HEK293T (cell line): ENCODE data around the gene LRP1B.
A peak's percentile ranks its signal among the peaks of the same experiment; 100 is the strongest.

Source experiments
- CTCF ChIA-PET: fragments of 350-600 bp; formaldehyde crosslinking; extraction: SDS; loops from one replicate; lab custom pipeline; 2021; ENCODE audit warnings: antibody characterized with exemption, inconsistent platforms; lab: Yijun Ruan, JAX
- POLR2A ChIA-PET: fragments of 350-600 bp; formaldehyde crosslinking; extraction: SDS; loops from one replicate; lab custom pipeline; 2020; ENCODE audit warnings: antibody characterized with exemption, inconsistent platforms; lab: Yijun Ruan, JAX
- DNase-seq: peaks from one replicate; pipeline ENCODE4 v3.0.0; 2012; ENCODE audit warnings: mixed read lengths; ENCODE audit errors: extremely low spot score
- ARNT ChIP-seq: fragments of 450-650 bp; IDR thresholded peaks from 2 replicates; pipeline ENCODE4 v1.6.1; 2017; ENCODE audit warnings: mild to moderate bottlenecking
- BHLHE40 ChIP-seq: fragments of 450-650 bp; IDR thresholded peaks from 2 replicates; pipeline ENCODE4 v1.6.1; 2016; ENCODE audit warnings: mild to moderate bottlenecking, moderate library complexity, borderline replicate concordance
- CTBP1 ChIP-seq: fragments of 450-650 bp; IDR thresholded peaks from 2 replicates; pipeline ENCODE4 v1.6.1; 2016; ENCODE audit warnings: borderline replicate concordance
- ELF4 ChIP-seq: fragments of 450-650 bp; IDR thresholded peaks from 2 replicates; pipeline ENCODE4 v1.6.1; 2017; ENCODE audit warnings: antibody characterized with exemption
- FOXA1 ChIP-seq: fragments of 450-650 bp; IDR thresholded peaks from 2 replicates; pipeline ENCODE4 v1.6.1; 2016; ENCODE audit warnings: mild to moderate bottlenecking
- FOXK2 ChIP-seq: fragments of 450-650 bp; IDR thresholded peaks from 2 replicates; pipeline ENCODE4 v1.6.1; 2016; ENCODE audit warnings: mild to moderate bottlenecking
- FOXM1 ChIP-seq: fragments of 450-650 bp; IDR thresholded peaks from 2 replicates; pipeline ENCODE4 v1.6.1; 2017; ENCODE audit warnings: mild to moderate bottlenecking, borderline replicate concordance
- HDGF ChIP-seq: fragments of 450-650 bp; IDR thresholded peaks from 2 replicates; pipeline ENCODE4 v1.6.1; 2017; ENCODE audit warnings: antibody characterized with exemption, borderline replicate concordance
- L3MBTL2 ChIP-seq: fragments of 450-650 bp; conservative IDR thresholded peaks from 2 replicates; pipeline ENCODE4 v1.6.1; 2016; ENCODE audit warnings: mild to moderate bottlenecking
- LEF1 ChIP-seq: fragments of 450-650 bp; IDR thresholded peaks from 2 replicates; pipeline ENCODE4 v1.6.1; 2017; ENCODE audit warnings: mild to moderate bottlenecking, borderline replicate concordance
- NFRKB ChIP-seq: fragments of 450-650 bp; IDR thresholded peaks from 2 replicates; pipeline ENCODE4 v1.6.1; 2016; ENCODE audit warnings: mild to moderate bottlenecking, moderate library complexity
- SP1 ChIP-seq: fragments of 450-650 bp; IDR thresholded peaks from 2 replicates; pipeline ENCODE4 v1.6.1; 2017
- SUZ12 ChIP-seq: fragments of 450-650 bp; IDR thresholded peaks from 2 replicates; pipeline ENCODE4 v1.6.1; 2016; ENCODE audit warnings: mild to moderate bottlenecking
- TARDBP ChIP-seq: fragments of 450-650 bp; IDR thresholded peaks from 2 replicates; pipeline ENCODE4 v1.6.1; 2016
- ZNF384 ChIP-seq: fragments of 450-650 bp; IDR thresholded peaks from 2 replicates; pipeline ENCODE4 v1.6.1; 2016
- TF ChIP-seq, protein P1 (sequence below): fragments of 450-650 bp; IDR thresholded peaks from 2 replicates; pipeline ENCODE4 v1.6.1; 2016

LRP1B gene

DNA sequence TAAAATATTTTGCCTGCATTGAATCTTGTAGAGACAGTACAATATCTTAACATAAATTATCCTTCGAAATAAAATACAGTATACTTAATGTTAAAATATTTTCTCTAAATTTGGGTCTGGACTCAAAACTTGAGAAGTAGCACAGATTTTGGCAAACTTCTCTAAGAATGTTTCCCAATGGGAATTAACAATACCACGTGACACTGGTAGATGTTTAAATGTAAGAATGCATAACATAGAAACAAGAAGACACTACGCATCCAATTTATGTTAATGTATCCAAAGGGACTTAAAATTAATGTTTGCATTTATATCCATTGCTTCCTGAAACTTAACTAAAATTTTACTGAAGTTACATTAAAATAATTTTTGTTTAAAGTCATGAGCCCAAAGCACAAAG lies 1460.9 kb downstream of the LRP1B start:
- ChIA-PET POLR2A (no interaction called here), CTCF (no interaction called here)
- DNase-seq = no peak
- no peak for TF ChIP-seq HDGF

GRCh38 chr2:140667203-140667602 lies 1463.6 kb downstream of the LRP1B start:
- ChIA-PET POLR2A (no interaction called here), CTCF (no interaction called here)
- TF ChIP-seq FOXM1 = no peak
- TF ChIP-seq ZNF384 = no peak
- TF ChIP-seq FOXA1 = no peak
- no peak for TF ChIP-seq TARDBP
- TF ChIP-seq LEF1 = no peak
- no peak for TF ChIP-seq FOXK2
- no peak for TF ChIP-seq ELF4
- TF ChIP-seq SP1 = no peak
- TF ChIP-seq L3MBTL2 = no peak
- no peak for TF ChIP-seq HDGF
- no peak for TF ChIP-seq BHLHE40
- no peak for TF ChIP-seq SUZ12
- no peak for TF ChIP-seq NFRKB
- TF ChIP-seq CTBP1 = no peak
- TF ChIP-seq, protein P1, sequence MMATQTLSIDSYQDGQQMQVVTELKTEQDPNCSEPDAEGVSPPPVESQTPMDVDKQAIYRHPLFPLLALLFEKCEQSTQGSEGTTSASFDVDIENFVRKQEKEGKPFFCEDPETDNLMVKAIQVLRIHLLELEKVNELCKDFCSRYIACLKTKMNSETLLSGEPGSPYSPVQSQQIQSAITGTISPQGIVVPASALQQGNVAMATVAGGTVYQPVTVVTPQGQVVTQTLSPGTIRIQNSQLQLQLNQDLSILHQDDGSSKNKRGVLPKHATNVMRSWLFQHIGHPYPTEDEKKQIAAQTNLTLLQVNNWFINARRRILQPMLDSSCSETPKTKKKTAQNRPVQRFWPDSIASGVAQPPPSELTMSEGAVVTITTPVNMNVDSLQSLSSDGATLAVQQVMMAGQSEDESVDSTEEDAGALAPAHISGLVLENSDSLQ = no peak
- DNase-seq = no peak

GRCh38 chr2:140662504-140662903 lies 1468.3 kb downstream of the LRP1B start:
- CTCF ChIA-PET = no interaction called here
- TF ChIP-seq FOXA1 = no peak
- no peak for TF ChIP-seq BHLHE40
- no peak for TF ChIP-seq FOXK2
- TF ChIP-seq TARDBP = no peak
- TF ChIP-seq CTBP1 = no peak
- no peak for TF ChIP-seq NFRKB
- TF ChIP-seq HDGF = no peak
- no peak for TF ChIP-seq SUZ12
- no peak for TF ChIP-seq ARNT
- no peak for TF ChIP-seq SP1
- TF ChIP-seq, protein P1 = no peak
- no peak for TF ChIP-seq FOXM1
- no peak for TF ChIP-seq L3MBTL2
- DNase-seq = no peak
- POLR2A ChIA-PET = no interaction called here

GRCh38 chr2:140658760-140659692 lies 1471.8 kb downstream of the LRP1B start:
- ChIA-PET CTCF (interaction anchor here (0.6 to 0.7 kb wide), 2 partner anchors 138 to 1388 kb away, joined by 4 to 5 read pairs; no protein-coding TSS in a partner anchor), POLR2A (no interaction called here)
- peak; percentile 13 for DNase-seq
- no peak for TF ChIP-seq FOXA1
- TF ChIP-seq NFRKB = no peak
- no peak for TF ChIP-seq TARDBP
- TF ChIP-seq BHLHE40 = no peak
- no peak for TF ChIP-seq CTBP1
- TF ChIP-seq ZNF384 = peak; percentile 87
- TF ChIP-seq ARNT = no peak
- no peak for TF ChIP-seq SUZ12
- TF ChIP-seq, protein P1 = peak; percentile 78

DNA sequence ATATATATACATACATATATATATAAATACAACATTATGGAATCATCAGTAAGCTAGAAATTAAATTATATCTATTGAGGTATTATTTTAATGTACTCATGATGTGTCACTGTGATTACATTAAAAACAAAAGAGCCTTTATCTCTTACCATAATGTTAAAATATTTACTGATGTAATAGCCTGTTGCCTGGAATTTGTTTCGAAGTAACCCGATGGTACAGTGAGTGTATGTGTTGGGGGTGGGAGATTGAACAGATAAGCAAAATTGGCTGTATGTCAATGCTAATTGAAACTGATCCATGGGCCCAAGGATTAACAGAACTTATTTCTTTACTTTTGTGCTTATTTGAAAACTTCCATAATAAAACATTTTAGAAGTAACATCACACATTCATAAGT lies 1473.2 kb downstream of the LRP1B start:
- TF ChIP-seq FOXK2 (no peak), SP1 (no peak), ARNT (no peak), L3MBTL2 (no peak), HDGF (no peak), LEF1 (no peak), FOXM1 (no peak), ZNF384 (no peak), ELF4 (no peak), CTBP1 (no peak)
- TF ChIP-seq, protein P1 = no peak
- POLR2A ChIA-PET = no interaction called here
- no peak for DNase-seq
- CTCF ChIA-PET = no interaction called here

DNA sequence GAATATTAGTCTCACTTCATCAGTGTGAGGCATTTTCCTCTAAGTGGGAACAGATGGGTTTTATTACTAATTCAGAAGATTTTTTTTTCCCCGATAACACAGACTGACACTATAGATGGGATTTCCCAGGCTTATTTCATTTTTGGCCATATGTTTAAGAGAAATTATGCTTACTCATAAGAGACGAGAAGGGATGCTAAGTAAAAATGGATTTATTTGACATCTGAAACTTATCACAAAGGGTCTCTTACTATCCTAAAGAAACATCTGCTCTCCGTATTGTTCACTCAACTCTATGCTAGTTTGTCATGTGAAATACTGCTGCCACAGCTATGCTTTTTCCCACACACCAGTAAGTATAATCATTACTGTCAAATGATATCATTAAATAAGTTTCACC lies 1476.3 kb downstream of the LRP1B start:
- CTCF ChIA-PET = no interaction called here
- no peak for DNase-seq
- TF ChIP-seq TARDBP = no peak
- TF ChIP-seq, protein P1 = no peak
- no peak for TF ChIP-seq LEF1
- no peak for TF ChIP-seq ELF4
- no peak for TF ChIP-seq CTBP1
- no peak for TF ChIP-seq BHLHE40
- TF ChIP-seq FOXM1 = no peak
- POLR2A ChIA-PET = no interaction called here
